Activated naive CD8-positive, alpha-beta T cell treated with anti-CD3 and anti-CD28 coated beads for 36 hours (primary cell): ENCODE data around the gene ANKRD9. TPM values are rescaled to one million over a fixed set of nuclear protein-coding genes. Genes with fewer than 3 reads are reported as not detected.

ENCODE experiments used
- DNase-seq: peaks from one replicate; pipeline ENCODE4 v3.0.0; 2021
- H3K27ac Mint-ChIP-seq: one replicate; pipeline ENCODE4 v1.8.0; 2022; ENCODE audit warnings: mild to moderate bottlenecking, moderate library complexity, mixed read lengths
- H3K27me3 Mint-ChIP-seq: one replicate; pipeline ENCODE4 v1.8.0; 2022; ENCODE audit warnings: mild to moderate bottlenecking, mixed read lengths
- H3K36me3 Mint-ChIP-seq: one replicate; pipeline ENCODE4 v1.8.0; 2021; ENCODE audit warnings: mild to moderate bottlenecking, mixed read lengths
- H3K4me1 Mint-ChIP-seq: one replicate; pipeline ENCODE4 v1.8.0; 2021; ENCODE audit warnings: mixed read lengths
- H3K4me3 Mint-ChIP-seq: one replicate; pipeline ENCODE4 v1.8.0; 2022; ENCODE audit warnings: mild to moderate bottlenecking, moderate library complexity, mixed read lengths
- H3K9me3 Mint-ChIP-seq: one replicate; pipeline ENCODE4 v1.8.0; 2022; ENCODE audit warnings: mixed read lengths
- total RNA-seq, 2 experiments: library from RNA; stranded (reverse); gene quantifications; one replicate each; pipeline ENCODE4 v1.2.3, GENCODE V29; 2021

The ANKRD9 gene
- total RNA-seq, 2 experiments from 2014 or later = 10.7 to 10.9 TPM

DNA sequence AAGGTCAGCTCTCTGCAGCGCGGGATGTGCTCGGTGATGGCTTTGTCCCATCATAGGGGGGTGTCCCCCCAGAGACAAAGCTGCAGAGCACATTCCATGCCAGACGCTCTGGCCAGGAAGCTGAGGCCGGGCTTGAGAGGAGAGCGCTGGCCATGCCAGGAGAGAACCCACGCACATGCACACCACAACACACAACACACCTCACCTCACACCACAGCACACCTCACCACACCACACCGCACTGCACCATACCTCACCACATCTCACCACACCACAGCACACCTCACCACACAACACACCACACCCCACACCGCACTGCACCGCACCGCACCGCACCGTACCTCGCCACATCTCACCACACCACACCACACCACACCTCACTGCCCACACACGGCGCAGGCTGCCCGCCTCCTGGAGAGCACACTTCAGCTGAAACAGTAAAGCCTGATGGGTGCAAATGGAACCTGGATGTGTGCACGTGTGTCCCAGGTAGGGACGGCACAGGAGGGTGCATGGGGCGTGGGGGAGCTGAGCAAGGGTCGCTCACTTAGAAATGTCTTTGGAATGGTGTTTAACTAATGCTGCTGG, 10.8 kb downstream of the ANKRD9 start:
- peaks cover 8% of the 10 kb centered on the region for H3K4me1 Mint-ChIP-seq
- no peaks in the 10 kb centered on the region for H3K27me3 Mint-ChIP-seq
- H3K27ac Mint-ChIP-seq = peak overlapping the region; percentile 30
- no peak for DNase-seq
- no peaks in the 10 kb centered on the region for H3K9me3 Mint-ChIP-seq
- peaks cover 2% of the 10 kb centered on the region for H3K36me3 Mint-ChIP-seq
- no peak overlapping the region for H3K4me3 Mint-ChIP-seq

DNA sequence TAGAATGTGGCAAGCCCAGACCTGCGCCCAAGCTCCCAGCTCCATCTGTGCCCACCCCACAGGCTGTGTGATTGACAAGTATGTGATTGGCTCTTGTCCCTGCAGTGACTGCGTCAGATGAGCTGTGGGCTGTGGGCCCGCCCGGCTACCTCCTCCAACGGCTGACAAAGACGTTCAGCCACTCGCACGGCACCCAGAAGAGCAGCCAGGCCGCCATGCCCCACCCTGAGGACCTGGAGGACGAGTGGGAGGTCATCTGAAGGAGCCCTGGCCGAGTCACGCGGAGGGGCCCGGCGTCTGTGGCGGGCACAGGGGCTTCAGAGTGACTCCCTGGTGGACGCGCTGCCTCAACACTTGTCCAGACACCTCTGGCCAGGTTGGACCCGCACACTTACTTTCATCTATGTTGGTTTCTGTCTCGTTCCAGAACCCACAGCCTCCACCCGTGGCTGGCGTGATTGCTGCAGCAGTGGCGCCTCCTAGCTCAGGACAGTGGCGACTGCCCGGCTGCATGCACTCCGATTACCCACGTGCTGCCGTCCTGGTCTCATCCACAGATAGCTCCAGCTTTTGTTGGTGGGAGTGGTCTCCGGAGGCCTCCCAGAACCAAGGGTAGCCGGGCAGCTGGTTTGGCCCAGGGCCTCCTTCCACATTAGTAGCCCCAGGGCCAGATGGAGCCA, 11.4 kb downstream of the ANKRD9 start:
- peaks cover 2% of the 10 kb centered on the region for H3K36me3 Mint-ChIP-seq
- no peak for DNase-seq
- H3K27ac Mint-ChIP-seq = no peak overlapping the region
- peaks cover 8% of the 10 kb centered on the region for H3K4me1 Mint-ChIP-seq
- H3K27me3 Mint-ChIP-seq = no peaks in the 10 kb centered on the region
- no peak overlapping the region for H3K4me3 Mint-ChIP-seq
- no peaks in the 10 kb centered on the region for H3K9me3 Mint-ChIP-seq

DNA sequence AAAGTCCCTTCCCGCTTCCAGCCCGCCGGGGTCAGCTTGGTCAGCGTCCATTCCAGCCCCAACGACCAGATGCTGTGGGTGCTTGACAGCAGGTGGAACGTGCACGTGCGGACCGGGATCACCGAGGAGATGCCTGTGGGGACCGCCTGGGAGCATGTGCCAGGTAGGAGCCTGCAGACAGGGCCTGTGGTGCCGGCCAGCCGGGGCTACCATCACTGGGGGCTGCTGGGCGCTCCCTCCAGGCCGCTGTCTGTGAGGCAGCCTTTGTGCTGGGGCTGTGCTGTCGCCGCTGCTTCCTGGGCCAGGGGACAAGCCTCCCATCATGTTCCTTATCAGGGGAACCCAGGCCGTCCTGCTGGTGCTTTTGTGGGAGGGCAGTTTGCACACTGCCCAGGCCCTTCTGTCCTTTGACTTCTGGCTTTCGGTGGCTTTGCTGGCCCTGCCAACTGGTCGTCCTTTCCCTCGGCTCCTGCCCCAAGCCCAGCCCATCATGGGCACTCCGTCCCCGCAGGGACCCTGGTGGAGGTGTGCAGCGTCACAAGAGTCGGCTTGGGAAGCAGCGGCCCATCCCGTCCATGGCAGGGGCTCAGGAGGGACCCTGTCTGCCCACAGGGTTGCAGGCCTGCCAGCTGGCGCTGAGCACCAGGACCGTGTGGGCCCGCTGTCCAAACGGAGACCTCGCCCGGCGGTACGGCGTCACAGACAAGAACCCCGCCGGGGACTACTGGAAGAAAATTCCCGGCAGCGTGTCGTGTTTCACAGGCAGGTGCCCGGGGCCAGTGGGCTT, 12.4 kb downstream of the ANKRD9 start:
- no peak for DNase-seq
- peaks cover 8% of the 10 kb centered on the region for H3K4me1 Mint-ChIP-seq
- H3K36me3 Mint-ChIP-seq = peaks cover 2% of the 10 kb centered on the region
- H3K27me3 Mint-ChIP-seq = no peaks in the 10 kb centered on the region
- no peak overlapping the region for H3K4me3 Mint-ChIP-seq
- no peak overlapping the region for H3K27ac Mint-ChIP-seq
- no peaks in the 10 kb centered on the region for H3K9me3 Mint-ChIP-seq

DNA sequence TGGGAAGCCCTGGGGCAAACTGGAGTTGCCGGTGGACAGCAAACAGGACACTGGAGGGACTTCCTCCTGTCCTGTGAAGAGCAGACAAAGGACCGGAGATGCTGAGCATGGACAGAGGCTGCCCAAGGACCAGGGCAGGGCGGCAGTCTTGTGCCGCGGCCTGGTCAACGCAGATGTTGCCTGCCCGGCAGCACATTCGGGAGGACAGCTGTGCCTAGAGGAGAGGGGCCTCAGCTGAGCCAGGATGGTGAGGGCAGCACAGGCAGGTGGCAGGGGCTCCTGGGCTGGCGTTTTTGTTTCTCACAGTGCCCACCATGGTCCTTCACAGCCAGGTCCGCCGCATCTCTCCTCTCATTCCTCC, 13.3 kb downstream of the ANKRD9 start:
- DNase-seq = no peak
- no peak overlapping the region for H3K4me3 Mint-ChIP-seq
- H3K4me1 Mint-ChIP-seq = peaks cover 8% of the 10 kb centered on the region
- no peak overlapping the region for H3K27ac Mint-ChIP-seq
- H3K36me3 Mint-ChIP-seq = peaks cover 2% of the 10 kb centered on the region
- no peaks in the 10 kb centered on the region for H3K27me3 Mint-ChIP-seq
- no peaks in the 10 kb centered on the region for H3K9me3 Mint-ChIP-seq

DNA sequence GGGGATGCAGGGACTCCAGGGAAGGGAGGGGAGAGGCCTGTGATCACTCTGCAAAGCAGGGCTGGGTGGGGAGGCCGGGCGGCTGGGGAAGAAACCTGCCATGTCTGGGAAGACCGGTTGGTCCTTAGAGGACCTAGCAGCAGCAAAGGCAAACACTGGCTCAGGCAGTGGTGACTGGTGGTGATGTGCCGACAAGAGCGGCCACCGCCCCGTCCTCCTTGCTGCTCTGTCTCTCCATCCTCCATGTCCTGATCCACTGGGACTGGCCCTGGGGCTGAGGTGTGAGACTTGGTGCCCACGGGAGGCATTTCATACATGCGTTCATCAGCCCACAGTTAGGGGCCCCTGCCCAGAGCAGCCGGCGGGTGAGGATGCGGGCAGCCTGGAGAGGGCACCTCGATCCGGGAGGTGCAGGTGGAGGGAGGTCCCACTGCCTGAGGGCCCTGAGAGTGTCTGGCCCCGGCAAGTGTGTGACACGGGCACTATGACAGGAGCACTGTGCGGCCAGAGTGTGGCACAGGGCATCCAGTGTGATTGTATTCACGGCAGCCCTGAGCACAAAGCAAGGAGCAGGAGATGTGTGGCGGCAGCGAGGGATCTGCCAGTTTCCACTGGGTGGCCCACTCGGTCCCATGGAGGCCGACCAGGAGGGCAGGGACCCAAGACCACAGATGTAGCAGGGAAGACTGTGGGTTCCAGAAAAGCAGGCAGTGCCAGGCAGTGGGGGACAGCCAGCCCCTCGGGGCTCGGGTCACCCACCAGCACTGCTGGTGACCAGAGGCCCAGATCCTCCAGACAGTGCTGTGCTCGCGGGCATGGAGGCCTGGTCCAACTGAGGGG, 13.9 kb downstream of the ANKRD9 start:
- H3K27me3 Mint-ChIP-seq = no peaks in the 10 kb centered on the region
- no peaks in the 10 kb centered on the region for H3K9me3 Mint-ChIP-seq
- no peak overlapping the region for H3K4me3 Mint-ChIP-seq
- no peak overlapping the region for H3K27ac Mint-ChIP-seq
- peaks cover 2% of the 10 kb centered on the region for H3K36me3 Mint-ChIP-seq
- peaks cover 7% of the 10 kb centered on the region for H3K4me1 Mint-ChIP-seq
- DNase-seq = no peak

DNA sequence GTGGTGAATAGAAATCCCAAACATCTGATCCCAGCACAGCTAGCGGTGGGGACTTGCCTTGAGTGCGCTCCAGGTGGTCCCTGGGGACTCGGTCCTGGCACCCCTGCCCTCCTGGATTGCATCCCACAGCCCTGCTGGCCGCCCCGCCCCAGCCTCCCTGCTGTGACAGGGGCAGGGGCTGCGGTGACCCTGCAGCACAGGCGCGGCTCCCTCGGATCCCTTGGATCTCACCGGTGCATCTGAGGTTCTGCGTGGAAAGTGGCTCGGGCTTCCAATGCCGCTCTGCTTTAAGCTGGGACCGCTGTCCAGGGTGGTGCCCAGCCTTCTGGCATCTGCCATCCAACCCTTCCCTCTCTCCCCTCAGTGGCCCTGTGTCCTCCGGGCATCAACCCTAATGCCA, 16.0 kb downstream of the ANKRD9 start:
- H3K27me3 Mint-ChIP-seq = no peaks in the 10 kb centered on the region
- no peaks in the 10 kb centered on the region for H3K4me1 Mint-ChIP-seq
- H3K4me3 Mint-ChIP-seq = no peak overlapping the region
- H3K27ac Mint-ChIP-seq = no peak overlapping the region
- DNase-seq = no peak
- H3K36me3 Mint-ChIP-seq = no peaks in the 10 kb centered on the region
- H3K9me3 Mint-ChIP-seq = no peaks in the 10 kb centered on the region

DNA sequence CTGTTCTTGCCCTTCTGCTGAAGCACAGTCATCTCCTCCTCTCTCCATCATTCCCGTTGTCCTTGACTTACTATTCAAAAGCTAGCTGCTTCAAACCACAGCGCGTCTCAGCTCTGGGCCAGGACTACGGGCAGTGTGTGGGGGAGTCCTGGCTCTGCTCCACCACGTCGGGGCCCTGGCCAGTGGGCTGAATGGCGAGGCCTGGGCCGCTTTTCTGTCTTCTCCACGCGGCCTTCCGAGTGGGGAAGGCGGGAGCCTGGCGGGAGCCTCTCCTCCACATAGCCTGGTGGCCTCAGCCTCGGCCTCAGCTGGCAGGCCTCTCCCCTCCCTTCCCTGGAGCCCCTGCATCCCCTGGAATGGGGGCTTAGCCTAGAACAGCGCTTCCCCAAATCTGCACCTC, 16.5 kb downstream of the ANKRD9 start:
- no peak for DNase-seq
- no peak overlapping the region for H3K4me3 Mint-ChIP-seq
- H3K4me1 Mint-ChIP-seq = no peaks in the 10 kb centered on the region
- no peaks in the 10 kb centered on the region for H3K27me3 Mint-ChIP-seq
- no peaks in the 10 kb centered on the region for H3K36me3 Mint-ChIP-seq
- H3K27ac Mint-ChIP-seq = no peak overlapping the region
- H3K9me3 Mint-ChIP-seq = no peaks in the 10 kb centered on the region

DNA sequence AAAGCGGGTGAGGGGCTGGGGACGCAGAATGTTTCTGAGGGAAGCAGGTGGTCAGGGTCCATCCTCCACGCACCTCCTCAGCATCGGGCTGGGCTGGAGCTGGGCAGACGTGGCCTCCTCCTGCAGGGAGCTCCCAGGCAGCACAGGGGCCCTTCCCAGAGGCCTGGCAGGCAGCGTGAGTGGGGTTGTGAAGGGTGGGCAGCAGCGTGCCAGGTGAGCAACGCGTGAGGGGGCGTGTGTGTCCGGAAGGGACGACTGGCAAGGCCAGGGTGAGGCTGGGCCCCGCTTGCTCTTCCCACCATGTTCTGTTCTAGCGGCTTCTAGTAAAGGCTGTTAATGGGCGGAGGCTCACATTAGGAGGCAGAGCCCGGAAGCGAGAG, 17.1 kb downstream of the ANKRD9 start:
- Mint-ChIP-seq H3K36me3 (no peaks in the 10 kb centered on the region), H3K4me3 (no peak overlapping the region), H3K27ac (no peak overlapping the region), H3K27me3 (no peaks in the 10 kb centered on the region), H3K4me1 (no peaks in the 10 kb centered on the region), H3K9me3 (no peaks in the 10 kb centered on the region)
- no peak for DNase-seq

DNA sequence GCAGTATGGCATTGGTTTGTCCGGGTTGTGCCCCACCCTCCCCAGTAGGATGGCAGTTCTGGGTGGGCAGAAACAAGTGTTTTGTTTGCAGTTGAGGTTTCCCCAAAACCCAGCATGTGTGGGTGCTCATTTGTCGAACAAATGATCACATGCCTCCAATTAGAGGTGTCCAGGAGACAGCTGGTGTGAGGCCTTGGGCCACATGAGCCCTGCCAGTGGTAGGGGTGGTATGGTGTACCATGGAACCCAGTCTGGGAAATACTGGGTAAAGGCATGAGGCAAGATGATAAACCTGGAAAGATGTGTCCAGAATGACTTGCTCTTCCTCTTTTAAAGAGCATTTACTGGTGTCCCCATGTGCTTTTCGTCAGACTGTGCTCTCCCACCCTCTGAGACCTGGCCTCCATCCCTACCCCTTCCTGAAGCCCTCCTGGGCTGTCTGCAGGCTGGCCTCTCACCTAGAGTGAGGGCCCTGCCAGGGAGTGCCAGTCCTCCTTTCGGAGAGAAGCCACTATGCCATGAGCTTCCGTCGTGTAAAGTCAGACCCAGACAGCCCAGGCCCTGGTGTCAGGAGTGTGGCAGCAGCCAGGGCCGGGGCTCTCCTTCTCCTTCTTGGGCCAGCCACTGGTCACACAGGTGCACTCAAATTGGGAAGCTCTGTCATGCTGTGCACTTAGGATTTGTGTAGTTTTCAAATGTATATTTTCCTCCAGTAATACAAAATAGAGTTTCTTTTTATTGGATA, 17.6 kb downstream of the ANKRD9 start:
- H3K27me3 Mint-ChIP-seq = no peaks in the 10 kb centered on the region
- H3K36me3 Mint-ChIP-seq = no peaks in the 10 kb centered on the region
- H3K9me3 Mint-ChIP-seq = no peaks in the 10 kb centered on the region
- H3K4me1 Mint-ChIP-seq = no peaks in the 10 kb centered on the region
- DNase-seq = no peak
- no peak overlapping the region for H3K27ac Mint-ChIP-seq
- no peak overlapping the region for H3K4me3 Mint-ChIP-seq

DNA sequence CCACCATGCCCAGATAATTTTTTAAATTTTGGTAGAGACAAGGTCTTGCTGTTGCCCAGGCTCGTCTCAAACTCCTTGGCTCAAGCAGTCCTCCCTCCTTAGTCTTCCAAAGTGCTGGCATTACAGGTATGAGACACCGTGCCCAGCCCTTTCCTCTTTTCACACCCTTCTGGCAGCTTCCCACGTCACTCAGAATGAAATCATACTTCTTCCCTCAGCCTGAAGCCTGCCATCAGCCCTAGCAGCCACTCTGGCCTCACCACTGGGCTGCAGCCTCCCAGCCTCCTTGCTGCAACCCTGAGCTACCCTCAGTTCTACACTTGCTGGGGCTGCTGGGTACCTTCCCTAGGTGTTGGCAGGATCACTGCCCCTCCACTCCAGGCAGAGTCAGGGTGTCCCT, 18.2 kb downstream of the ANKRD9 start:
- DNase-seq = no peak
- no peaks in the 10 kb centered on the region for H3K36me3 Mint-ChIP-seq
- no peaks in the 10 kb centered on the region for H3K9me3 Mint-ChIP-seq
- no peak overlapping the region for H3K27ac Mint-ChIP-seq
- H3K4me1 Mint-ChIP-seq = no peaks in the 10 kb centered on the region
- H3K27me3 Mint-ChIP-seq = no peaks in the 10 kb centered on the region
- H3K4me3 Mint-ChIP-seq = no peak overlapping the region

DNA sequence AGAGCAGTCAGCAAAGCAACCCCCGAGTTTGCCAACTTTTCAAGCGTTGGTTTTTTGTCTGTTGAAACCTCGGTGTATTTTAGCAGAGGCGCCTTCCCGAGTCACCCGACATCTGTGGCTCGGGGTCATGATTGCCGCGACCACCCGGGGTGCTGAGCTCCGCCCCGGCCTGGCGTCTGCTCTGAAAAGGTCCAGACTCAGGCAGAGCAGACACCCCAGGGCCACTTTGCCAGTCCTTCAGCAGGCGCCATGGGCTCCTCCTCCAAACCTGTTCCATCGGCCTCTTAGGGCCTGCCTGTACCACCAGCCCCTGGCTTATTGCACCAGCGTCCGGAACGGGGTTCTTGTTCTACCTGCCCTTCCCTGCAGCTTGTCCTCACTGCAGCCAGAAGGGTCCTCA, 19.1 kb downstream of the ANKRD9 start:
- Mint-ChIP-seq H3K36me3 (no peaks in the 10 kb centered on the region), H3K27me3 (no peaks in the 10 kb centered on the region), H3K9me3 (no peaks in the 10 kb centered on the region), H3K4me1 (no peaks in the 10 kb centered on the region), H3K4me3 (no peak overlapping the region), H3K27ac (no peak overlapping the region)
- DNase-seq = no peak

DNA sequence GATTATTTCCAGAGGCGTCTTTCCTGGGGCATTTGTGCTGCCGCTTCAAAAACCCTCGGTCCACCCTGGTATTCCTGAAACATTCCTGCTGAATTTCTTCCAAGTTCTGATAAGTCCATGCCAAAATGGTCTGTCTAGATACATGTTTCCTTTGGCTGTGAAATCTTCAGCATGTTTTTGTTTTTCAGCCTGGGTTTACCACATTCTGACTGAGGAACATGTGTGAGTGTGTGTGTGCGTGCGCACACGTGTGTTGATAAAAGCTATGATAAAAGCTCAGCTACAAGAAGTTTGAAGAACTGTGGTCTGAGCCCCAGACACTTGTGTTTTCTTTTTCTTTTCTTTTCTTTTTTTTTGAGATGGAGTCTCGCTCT, 22.4 kb downstream of the ANKRD9 start:
- no peak overlapping the region for H3K27ac Mint-ChIP-seq
- H3K9me3 Mint-ChIP-seq = peaks cover 5% of the 10 kb centered on the region
- peaks cover 8% of the 10 kb centered on the region for H3K36me3 Mint-ChIP-seq
- H3K4me3 Mint-ChIP-seq = no peak overlapping the region
- no peaks in the 10 kb centered on the region for H3K27me3 Mint-ChIP-seq
- DNase-seq = no peak
- no peaks in the 10 kb centered on the region for H3K4me1 Mint-ChIP-seq

DNA sequence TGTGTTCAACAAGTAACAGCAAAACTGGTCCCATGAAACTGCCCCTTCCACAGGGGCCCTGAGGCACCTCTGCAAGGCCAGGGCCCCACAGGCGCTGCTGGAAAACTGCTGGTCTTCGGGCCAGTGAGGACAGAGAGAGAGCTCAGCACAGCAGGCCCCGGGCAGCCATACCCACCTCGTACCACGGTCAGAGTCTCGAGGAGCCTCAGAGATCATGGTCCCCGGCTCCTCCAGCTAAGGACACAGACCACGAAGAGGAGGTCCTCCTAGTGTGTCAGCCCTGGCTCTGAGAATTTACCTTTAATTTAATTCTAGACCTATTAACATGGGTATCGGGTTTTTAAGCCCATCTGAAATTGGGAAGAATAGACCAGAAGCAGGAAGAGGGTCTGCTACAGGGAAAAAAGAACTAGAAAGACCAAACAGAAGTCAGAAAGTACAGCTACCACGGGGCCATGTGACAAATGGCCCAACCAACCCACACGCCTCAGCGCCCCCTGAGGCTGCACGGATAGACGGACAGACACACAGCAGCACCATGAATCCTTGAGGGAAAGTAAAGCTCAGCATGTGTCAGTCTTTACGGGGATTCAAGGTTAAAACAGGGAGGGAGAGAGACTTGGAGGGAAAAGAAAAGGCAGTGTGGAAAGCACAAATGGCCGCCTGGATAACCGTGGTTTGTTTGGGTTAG, 22.9 kb downstream of the ANKRD9 start:
- no peak for DNase-seq
- Mint-ChIP-seq H3K27me3 (no peaks in the 10 kb centered on the region), H3K4me1 (no peaks in the 10 kb centered on the region), H3K9me3 (peaks cover 6% of the 10 kb centered on the region), H3K36me3 (peaks cover 9% of the 10 kb centered on the region), H3K4me3 (no peak overlapping the region), H3K27ac (no peak overlapping the region)
